ENCODE data around the gene ST3GAL3.

DNA sequence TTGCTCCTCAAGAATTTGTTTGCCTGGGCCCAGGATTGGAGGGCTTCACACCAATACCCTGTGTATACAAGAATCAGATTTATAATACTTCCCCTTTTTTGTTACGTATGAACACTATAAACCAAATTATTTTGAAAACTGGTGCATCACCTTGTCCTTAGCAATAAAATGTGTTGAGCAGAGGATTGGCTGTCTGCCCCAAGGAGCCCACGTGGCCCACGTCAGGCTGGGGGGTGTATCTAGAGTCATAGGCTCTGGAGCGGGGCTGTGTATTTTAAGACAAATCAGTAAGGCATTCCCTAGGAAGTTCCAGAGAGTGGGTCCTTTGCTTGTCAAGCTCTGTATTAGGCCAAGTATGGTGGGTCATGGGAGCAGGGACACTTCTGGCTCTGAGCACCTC lies 2.0 kb upstream of the ST3GAL3 start:
- no peak for TF ChIP-seq REST (IDR thresholded peaks at IDR 0.05; ENCODE audit: insufficient read depth in 1 of 2, low read depth in 2 of 2, low read length in 2 of 2)
- no peak for TF ChIP-seq TAF1 (IDR thresholded peaks at IDR 0.05; ENCODE audit: borderline replicate concordance, insufficient read depth, low read length)
- TF ChIP-seq POLR2AphosphoS5 (IDR thresholded peaks at IDR 0.05; ENCODE audit: low read depth, low read length), result no peak
- TF ChIP-seq FOXP2 (optimal IDR thresholded peaks at IDR 0.05; ENCODE audit: borderline replicate concordance, extremely low read depth, extremely low read length, insufficient read depth), result no peak

Data from PFSK-1 (cell line).